ENCODE measurements around the gene GK.

GRCh38 chrX:30668581-30668980 is 15.4 kb downstream of the GK start:
- no peak for TF ChIP-seq POLR2AphosphoS5 (IDR thresholded peaks at IDR 0.05)
- no peak for TF ChIP-seq CTCF (IDR thresholded peaks at IDR 0.05 in 8 of 11, conservative IDR thresholded peaks at IDR 0.05 in 3 of 11)
- TF ChIP-seq POLR2A (IDR thresholded peaks at IDR 0.05), result no peak

Measured in spleen (tissue), 7 donors.